OCI-LY7 (cell line): ENCODE data around the gene DVL1. TPM values are rescaled to one million over a fixed set of nuclear protein-coding genes. Genes with fewer than 3 reads are reported as not detected.
"Not testable (repeated sequence)": the region's sequence is repeated elsewhere in the genome, so short reads cannot be mapped to it uniquely, and the experiment has no call there.

Source experiments
- BruUV-seq: library from RNA; stranded (reverse); fragments of 400-500 nt; replicated peaks from 2 replicates; lab custom pipeline; 2021; lab: Mats Ljungman, UMichigan
- CTCF ChIA-PET: fragments of 300-600 bp; sonication (Branson Sonifier 250); formaldehyde crosslinking; loops from one replicate; lab custom pipeline; 2022; ENCODE audit warnings: antibody characterized with exemption; ENCODE audit not compliant: unreplicated experiment; lab: Charles Lee
- POLR2A ChIA-PET: fragments of 300-600 bp; sonication (Branson Sonifier 250); formaldehyde crosslinking; loops from one replicate; lab custom pipeline; 2022; ENCODE audit warnings: antibody characterized with exemption; lab: Charles Lee
- DNase-seq: peaks from one replicate; pipeline ENCODE4 v3.0.0-alpha.2; 2015; ENCODE audit warnings: low spot score
- H2AFZ ChIP-seq: fragments of 200-600 bp; sonication (generic), shearing (Covaris generic); 2 replicates; pipeline ENCODE4 v1.6.1; 2014; ENCODE audit warnings: mild to moderate bottlenecking, antibody characterized with exemption, low read length, moderate library complexity
- H3K27ac ChIP-seq: fragments of 200-600 bp; sonication (generic); 2 replicates; pipeline ENCODE4 v1.5.1; 2014; ENCODE audit warnings: mixed run types, low read depth, mild to moderate bottlenecking, moderate library complexity, low read length, inconsistent platforms; ENCODE audit not compliant: poor library complexity, severe bottlenecking
- H3K36me3 ChIP-seq: fragments of 200-600 bp; sonication (generic); 2 replicates; pipeline ENCODE4 v1.6.1; 2014; ENCODE audit warnings: mild to moderate bottlenecking, antibody characterized with exemption, low read length, moderate library complexity, mixed read lengths; ENCODE audit not compliant: insufficient read depth
- H3K4me1 ChIP-seq: fragments of 200-600 bp; sonication (generic); 2 replicates; pipeline ENCODE4 v1.5.1; 2014; ENCODE audit warnings: mild to moderate bottlenecking, low read length; ENCODE audit not compliant: insufficient read depth, poor library complexity, severe bottlenecking
- H3K4me2 ChIP-seq: fragments of 200-600 bp; sonication (generic); 2 replicates; pipeline ENCODE4 v1.6.1; 2014; ENCODE audit warnings: mild to moderate bottlenecking, low read length
- H3K4me3 ChIP-seq: fragments of 200-600 bp; sonication (generic); 2 replicates; pipeline ENCODE4 v1.5.1; 2014; ENCODE audit warnings: mild to moderate bottlenecking, low read depth, low read length; ENCODE audit not compliant: poor library complexity, severe bottlenecking
- H3K79me2 ChIP-seq: fragments of 200-600 bp; sonication (generic); 2 replicates; pipeline ENCODE4 v1.6.1; 2016; ENCODE audit warnings: low read depth, mild to moderate bottlenecking, low read length, moderate library complexity, mixed read lengths; ENCODE audit not compliant: insufficient read depth
- H3K9me2 ChIP-seq: fragments of 200-600 bp; sonication (generic); 2 replicates; pipeline ENCODE4 v1.6.1; 2016; ENCODE audit warnings: mild to moderate bottlenecking, low read length, mixed read lengths; ENCODE audit not compliant: insufficient read depth
- H3K9me3 ChIP-seq: fragments of 200-600 bp; sonication (generic); 2 replicates; pipeline ENCODE4 v1.6.1; 2014; ENCODE audit warnings: mild to moderate bottlenecking, mixed run types, low read length, mixed read lengths
- H4K20me1 ChIP-seq: fragments of 200-600 bp; sonication (generic); 2 replicates; pipeline ENCODE4 v1.6.1; 2014; ENCODE audit warnings: mild to moderate bottlenecking, antibody characterized with exemption, low read length, moderate library complexity, mixed read lengths; ENCODE audit not compliant: insufficient read depth
- CTCF ChIP-seq: fragments of 200-600 bp; sonication (generic); conservative IDR thresholded peaks from 2 replicates; pipeline ENCODE4 v1.5.1; 2014; ENCODE audit warnings: mild to moderate bottlenecking, antibody characterized with exemption, low read length, moderate library complexity, mixed read lengths
- EZH2phosphoT487 ChIP-seq: fragments of 200-600 bp; sonication (generic); IDR thresholded peaks from 2 replicates; pipeline ENCODE4 v1.6.1; 2018; ENCODE audit warnings: low read depth, borderline replicate concordance, mild to moderate bottlenecking, mixed run types, antibody characterized with exemption, low read length, moderate library complexity, mixed read lengths
- intact Hi-C: fragments of 100-400 bp; cut with micrococcal nuclease; formaldehyde crosslinking; loops from one replicate; pipeline ENCODE4 v1.10.0; 2022; ENCODE audit not compliant: unreplicated experiment
- total RNA-seq, 2 experiments: library from RNA; depleted of rRNA in 1 of 2; stranded (reverse); fragments of >200 nt in 1 of 2; shearing (Covaris generic) in 1 of 2; gene quantifications; 2 replicates each; pipeline ENCODE4 v1.2.3, GENCODE V29; 2014 to 2022

DVL1 gene
- total RNA-seq, 2 experiments from 2014 or later, result 27.8 to 47.1 TPM

- H3K36me3 ChIP-seq, result peaks cover 76% of the 10 kb centered on the region
- no TSS peak for BruUV-seq
- peaks cover 29% of the 10 kb centered on the region for H3K79me2 ChIP-seq
Measured at GRCh38 chr1:1318777-1319645, 30.2 kb downstream of the DVL1 start.

GRCh38 chr1:1318131-1318652 lies 31.0 kb downstream of the DVL1 start:
- intact Hi-C loops, result no loop called here
- peaks cover 25% of the 10 kb centered on the region for H3K79me2 ChIP-seq
- TF ChIP-seq EZH2phosphoT487, result no peak
- no peak for TF ChIP-seq CTCF
- no peaks in the 10 kb centered on the region for H3K9me3 ChIP-seq
- DNase-seq, result no peak
- H3K36me3 ChIP-seq, result peaks cover 84% of the 10 kb centered on the region
- no peak overlapping the region for H3K4me2 ChIP-seq
- POLR2A ChIA-PET, result no interaction called here
- H3K4me1 ChIP-seq, result peaks cover 5% of the 10 kb centered on the region
- CTCF ChIA-PET, result no interaction called here
- TSS peak; percentile 63 for BruUV-seq
- H3K27ac ChIP-seq, result no peak overlapping the region
- H3K9me2 ChIP-seq, result no peaks in the 10 kb centered on the region
- no peak overlapping the region for H2AFZ ChIP-seq
- H3K4me3 ChIP-seq, result no peak overlapping the region
- H4K20me1 ChIP-seq, result peaks cover 3% of the 10 kb centered on the region; the same call in 1 of the 2 replicates

More at GRCh38 chr1:1318777-1319645, 30.2 kb downstream of the DVL1 start:
- Histone ChIP-seq H3K27ac (no peak overlapping the region), H3K9me3 (no peaks in the 10 kb centered on the region), H3K4me3 (no peak overlapping the region), H4K20me1 (peaks cover 3% of the 10 kb centered on the region; the same call in 1 of the 2 replicates), H3K9me2 (no peaks in the 10 kb centered on the region), H3K4me2 (no peak overlapping the region), H2AFZ (no peak overlapping the region), H3K4me1 (peaks cover 10% of the 10 kb centered on the region)
- intact Hi-C loops, result no loop called here
- ChIA-PET CTCF (no interaction called here), POLR2A (no interaction called here)
- no peak for DNase-seq
- TF ChIP-seq EZH2phosphoT487 (no peak), CTCF (no peak)

- no peak for DNase-seq
- H3K4me1 ChIP-seq, result no peaks in the 10 kb centered on the region
- H2AFZ ChIP-seq, result no peak overlapping the region
- ChIA-PET POLR2A (no interaction called here), CTCF (no interaction called here)
- TF ChIP-seq CTCF (no peak), EZH2phosphoT487 (no peak)
- H3K79me2 ChIP-seq, result peaks cover 19% of the 10 kb centered on the region; the same call in 1 of the 2 replicates
- BruUV-seq, result TSS peak; percentile 81
- H3K9me3 ChIP-seq, result no peaks in the 10 kb centered on the region
- H4K20me1 ChIP-seq, result no peaks in the 10 kb centered on the region; the same call in 1 of the 2 replicates
- intact Hi-C loops, result no loop called here
- H3K9me2 ChIP-seq, result no peaks in the 10 kb centered on the region
- peaks cover 92% of the 10 kb centered on the region for H3K36me3 ChIP-seq
- no peak overlapping the region for H3K27ac ChIP-seq
- no peak overlapping the region for H3K4me2 ChIP-seq
- H3K4me3 ChIP-seq, result no peak overlapping the region
Measured at GRCh38 chr1:1317420-1317819, 31.8 kb downstream of the DVL1 start.

- H3K79me2 ChIP-seq, H4K20me1 ChIP-seq, H3K27ac ChIP-seq, H3K4me1 ChIP-seq, H3K9me3 ChIP-seq, BruUV-seq, DNase-seq, H3K4me3 ChIP-seq, intact Hi-C loops, H3K9me2 ChIP-seq, H3K4me2 ChIP-seq, H2AFZ ChIP-seq, CTCF ChIA-PET: not testable (repeated sequence)
- H3K36me3 ChIP-seq, result peaks cover 92% of the 10 kb centered on the region
- POLR2A ChIA-PET, result interaction anchor here (0.5 kb wide), 1 partner anchor 299 kb away, joined by 3 read pairs; no protein-coding TSS in a partner anchor
Measured at GRCh38 chr1:1316199-1316598, 33.0 kb downstream of the DVL1 start.
